Right ventricle myocardium inferior (tissue), 1 donor: ENCODE measurements around the gene ACSL6. TPM values are rescaled to one million over a fixed set of nuclear protein-coding genes. Genes with fewer than 3 reads are reported as not detected.

Experiments used
- ATAC-seq: fragments of 200-7000 bp; cut with Tn5 transposase; one replicate; pipeline ENCODE4 v1.9.1; 2020; ENCODE audit warnings: mild to moderate bottlenecking, moderate library complexity
- DNase-seq: peaks from one replicate; pipeline ENCODE4 v3.0.0; 2021; ENCODE audit errors: missing footprints
- intact Hi-C: fragments of 100-400 bp; cut with DNase I; formaldehyde crosslinking; loops from one replicate; pipeline ENCODE4 v1.11.0; 2022
- long read RNA-seq: library from polyadenylated mRNA; unstranded; transcript quantifications from one replicate; pipeline ENCODE4 v2.0.0, GENCODE V29; 2021
- total RNA-seq: library from RNA; stranded (reverse); fragmentation: NEBNext Ultra II Directional; extraction: Animal tissue kit (Norgen Biotek cat#: 25700); gene quantifications from one replicate; pipeline ENCODE4 v1.2.1, GENCODE V29; 2021
- donor health status: DM: no; HTN: yes; CAD: no; lungs with severe emphysema.

Gene ACSL6
- total RNA-seq: 3.4 TPM
- long read RNA-seq: 0 reads

GRCh38 chr5:132011622-132012343 lies at the start of gene ACSL6:
ACSL6 (minus strand) TSS chr5:132011658; CDS start chr5:132011553, 105 bp downstream.
- peak; percentile 49 for ATAC-seq
- intact Hi-C loops: no loop called here
- DNase-seq: no peak

- ATAC-seq: no peak
- intact Hi-C loops: loop anchor here (5.0 to 10.0 kb wide), 3 partner anchors 77 to 636 kb away; no protein-coding TSS in a partner anchor
- no peak for DNase-seq
Measured at GRCh38 chr5:132060501-132061161, 49.2 kb upstream of the ACSL6 start, which contains the start of gene IL3. IL3 (plus strand) TSS chr5:132060655; CDS start chr5:132060707, 52 bp downstream.

GRCh38 chr5:132059696-132060500 lies 48.4 kb upstream of the ACSL6 start:
- intact Hi-C loops: loop anchor here (5.0 to 10.0 kb wide), 3 partner anchors 77 to 635 kb away; no protein-coding TSS in a partner anchor
- no peak for ATAC-seq
- DNase-seq: no peak

GRCh38 chr5:132059043-132059695 lies 47.7 kb upstream of the ACSL6 start:
- no peak for DNase-seq

GRCh38 chr5:132058646-132059042 lies 47.2 kb upstream of the ACSL6 start:
- DNase-seq (no peak), ATAC-seq (no peak)
- intact Hi-C loops: no loop called here

More at GRCh38 chr5:132059043-132059695, 47.7 kb upstream of the ACSL6 start:
- ATAC-seq: no peak
- intact Hi-C loops: no loop called here

- intact Hi-C loops: no loop called here
- no peak for DNase-seq
- ATAC-seq: no peak
Measured at GRCh38 chr5:132057498-132058255, 46.2 kb upstream of the ACSL6 start.

- ATAC-seq: no peak
- intact Hi-C loops: no loop called here
- no peak for DNase-seq
Measured at GRCh38 chr5:132056610-132057497, 45.4 kb upstream of the ACSL6 start.

- ATAC-seq (no peak), DNase-seq (no peak)
- intact Hi-C loops: no loop called here
Measured at GRCh38 chr5:132055808-132056609, 44.6 kb upstream of the ACSL6 start.

GRCh38 chr5:132055441-132055807 lies 44.0 kb upstream of the ACSL6 start:
- ATAC-seq (no peak), DNase-seq (no peak)
- intact Hi-C loops: no loop called here

GRCh38 chr5:132054697-132055440 lies 43.4 kb upstream of the ACSL6 start:
- intact Hi-C loops: no loop called here
- no peak for DNase-seq
- ATAC-seq: no peak

GRCh38 chr5:132054031-132054696 lies 42.7 kb upstream of the ACSL6 start:
- no peak for DNase-seq
- intact Hi-C loops: no loop called here
- no peak for ATAC-seq

- intact Hi-C loops: no loop called here
- no peak for DNase-seq
- ATAC-seq: no peak
Measured at GRCh38 chr5:132053483-132053882, 42.0 kb upstream of the ACSL6 start.

- DNase-seq: no peak
- no peak for ATAC-seq
- intact Hi-C loops: no loop called here
Measured at GRCh38 chr5:132052520-132052919, 41.1 kb upstream of the ACSL6 start.

GRCh38 chr5:132050661-132051552 lies 39.4 kb upstream of the ACSL6 start:
- DNase-seq (no peak), ATAC-seq (no peak)
- intact Hi-C loops: no loop called here
